GM21576 (cell line): ENCODE results near the gene PPP1R1A.

Experiments
- ATAC-seq: cut with Tn5 transposase; IDR thresholded peaks from one replicate; pipeline ENCODE4 v1.9.1; 2021; ENCODE audit warnings: mild to moderate bottlenecking, moderate library complexity; ENCODE audit not compliant: unreplicated experiment

PPP1R1A gene

DNA sequence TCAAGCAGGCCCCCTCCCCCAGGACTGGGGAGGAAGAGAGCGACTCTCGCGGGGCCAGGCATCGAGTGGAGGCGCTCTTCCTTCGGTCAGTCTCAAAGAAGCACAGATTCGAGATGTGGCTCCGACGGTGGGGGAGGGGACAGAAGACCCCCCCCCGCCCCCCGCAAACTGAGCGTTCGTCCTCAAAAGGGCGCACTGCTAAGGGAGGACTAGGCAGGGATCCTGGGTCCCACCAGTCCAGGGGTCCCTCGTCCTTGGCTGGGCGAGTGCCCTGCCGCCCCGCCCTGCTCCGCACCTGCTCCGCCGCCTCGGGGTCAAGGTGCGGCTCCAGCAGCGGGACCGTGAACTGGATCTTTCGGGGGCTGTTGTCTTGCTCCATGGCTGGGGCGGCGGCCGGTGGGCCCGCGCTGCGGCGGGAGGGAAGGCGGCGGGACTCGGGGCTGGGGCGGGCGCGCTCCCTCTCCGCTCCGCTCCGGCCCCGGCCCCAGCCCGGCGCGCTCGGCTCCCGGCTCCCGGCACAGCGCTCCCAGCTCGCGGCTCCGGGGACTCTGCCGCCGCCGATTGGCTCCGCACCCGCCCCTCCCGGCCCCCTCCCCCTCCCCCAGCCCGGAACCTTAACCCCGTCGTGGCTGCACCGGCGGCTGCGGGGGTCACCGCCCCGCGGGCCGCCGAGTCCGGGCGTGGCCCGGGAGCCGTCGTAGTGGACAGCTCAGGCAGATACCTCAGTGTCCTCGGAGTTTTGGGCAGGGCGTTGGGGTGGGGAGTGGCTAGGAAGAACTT is at the start of gene PPP1R1A:
Gene PPP1R1A (minus strand): TSS at position 550 of the 780 bp plus-strand sequence. CDS start 171 bp downstream, at position 379.
- ATAC-seq = no peak

DNA sequence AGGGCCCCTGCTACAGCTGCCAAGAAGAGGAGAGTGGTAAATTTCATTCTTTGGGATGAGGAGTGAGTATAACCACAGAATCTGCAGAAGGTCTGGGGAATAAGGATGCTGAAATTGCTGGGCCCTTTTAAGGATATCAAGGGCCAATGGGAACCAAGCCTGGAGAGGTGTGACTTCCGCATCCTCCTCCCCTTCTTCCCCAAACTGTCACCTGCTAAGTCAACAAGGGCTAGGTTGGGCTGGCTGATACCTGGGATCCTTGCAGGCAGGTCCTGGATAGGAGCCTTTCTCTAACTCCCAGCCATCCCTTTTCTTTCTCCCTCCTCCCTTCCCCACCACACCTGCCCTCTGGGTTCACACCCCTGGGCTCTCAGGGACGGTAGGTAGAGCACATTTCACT is 46.3 kb upstream of the PPP1R1A start, which contains the start of gene LACRT:
Gene LACRT (minus strand): TSS at position 101 of the 400 bp plus-strand sequence. CDS start 54 bp downstream, at position 47.
- no peak for ATAC-seq

DNA sequence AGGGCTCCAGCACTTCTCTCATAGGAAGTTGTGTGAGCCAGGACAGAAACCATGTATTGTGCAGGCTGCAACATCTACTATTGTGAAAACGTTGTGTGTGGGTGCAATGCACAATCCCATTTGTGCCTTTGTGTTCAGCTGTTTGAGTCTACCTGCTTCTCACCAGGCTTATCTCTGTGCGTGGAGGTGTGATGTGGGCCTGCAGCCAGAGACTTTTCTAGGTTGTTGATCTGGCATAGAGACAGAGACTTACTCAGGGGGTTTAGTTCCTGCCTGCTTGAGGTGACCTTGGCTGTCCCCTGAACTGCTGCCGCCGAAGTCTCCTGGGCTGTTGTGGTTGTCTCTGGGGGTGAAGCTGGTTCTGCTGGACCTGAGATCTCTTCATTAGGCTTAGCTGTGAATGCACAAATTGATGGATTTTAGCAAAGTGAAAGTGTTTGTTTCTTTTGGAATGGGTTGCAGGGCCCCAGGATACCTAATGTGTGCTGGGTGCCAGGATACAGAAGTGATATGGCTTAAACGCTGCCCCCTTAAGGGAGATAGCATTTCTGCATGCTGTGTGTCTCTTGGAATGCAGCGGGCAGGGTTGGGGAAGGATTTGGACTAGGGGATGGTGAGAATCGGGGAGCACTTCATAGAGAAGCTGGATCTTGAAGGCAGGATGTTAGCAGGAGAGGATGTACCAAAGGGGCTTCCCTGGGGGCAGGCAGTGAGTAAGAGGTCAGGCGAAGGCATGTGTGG is 43.7 kb upstream of the PPP1R1A start:
- ATAC-seq = no peak

DNA sequence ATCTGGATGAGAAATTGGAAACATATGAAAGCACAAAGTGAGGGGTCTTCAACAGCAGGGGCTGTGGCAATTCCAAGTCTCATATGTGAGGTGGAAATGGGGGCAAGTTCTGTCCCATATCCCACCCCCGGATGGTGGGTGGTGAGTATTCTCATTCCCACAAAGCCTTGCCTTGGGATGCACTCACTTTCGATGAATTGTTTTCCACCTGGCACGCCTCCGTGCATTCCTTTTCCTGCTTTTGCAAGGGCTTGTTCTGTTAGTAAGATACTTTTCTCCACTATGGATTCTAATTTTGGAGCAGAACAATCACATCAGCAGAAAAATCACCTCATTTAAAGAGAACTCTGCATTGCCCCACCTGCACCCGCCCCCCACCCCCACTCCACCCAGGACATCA is 43.1 kb upstream of the PPP1R1A start:
- ATAC-seq = no peak

DNA sequence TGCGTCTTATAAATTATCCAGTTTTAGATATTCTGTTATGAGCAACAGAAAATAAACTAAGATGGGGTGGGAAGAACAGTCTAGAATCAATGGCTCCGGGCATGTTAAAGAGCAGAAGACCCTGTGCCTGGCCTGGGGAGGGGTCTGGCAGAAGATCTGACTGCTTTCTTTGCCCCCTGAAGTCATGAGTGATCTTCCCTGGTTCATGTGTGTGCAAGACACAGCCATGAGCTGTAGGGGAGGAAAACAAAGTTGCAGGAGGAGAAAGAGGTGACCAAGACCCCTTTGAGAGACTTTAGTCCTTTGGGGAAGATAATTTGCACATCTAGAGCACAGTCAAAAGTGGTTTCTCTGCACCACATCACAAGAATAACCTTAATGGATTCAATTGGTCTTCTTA is 41.5 kb upstream of the PPP1R1A start:
- no peak for ATAC-seq

DNA sequence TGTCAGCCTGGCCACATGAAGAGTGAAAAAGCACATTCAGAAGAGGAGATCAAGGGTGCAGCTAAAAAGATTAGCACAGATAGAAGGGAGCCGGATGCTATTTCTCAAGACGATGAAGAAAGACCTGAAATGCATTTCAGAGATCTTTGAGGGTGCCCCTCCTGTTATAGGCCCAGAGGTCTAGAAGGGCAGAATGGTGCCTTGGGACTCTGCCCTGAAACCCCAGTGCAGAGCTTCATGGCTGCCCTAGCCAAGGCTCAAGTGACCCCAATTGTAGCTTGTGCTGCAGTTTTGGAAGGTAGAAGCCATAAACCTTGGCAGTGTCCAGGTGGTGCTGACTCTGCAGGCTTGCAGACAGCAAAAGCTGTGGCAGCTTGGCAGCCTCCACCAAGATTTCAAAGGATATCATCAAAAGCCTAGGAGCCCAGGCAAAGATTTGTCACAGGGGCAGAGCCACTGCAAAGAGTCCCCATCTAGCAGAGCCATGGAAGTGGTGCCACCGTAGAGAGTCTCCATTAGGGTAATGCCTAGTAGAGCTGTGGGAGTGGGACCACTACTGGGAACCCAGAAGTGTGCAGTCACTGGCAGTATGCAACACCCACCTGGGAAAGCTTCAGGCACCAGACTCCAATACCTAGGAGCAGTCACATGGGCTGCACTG is 39.9 kb upstream of the PPP1R1A start:
- no peak for ATAC-seq

GRCh38 chr12:54627304-54627703 is 38.8 kb upstream of the PPP1R1A start:
- ATAC-seq = no peak

DNA sequence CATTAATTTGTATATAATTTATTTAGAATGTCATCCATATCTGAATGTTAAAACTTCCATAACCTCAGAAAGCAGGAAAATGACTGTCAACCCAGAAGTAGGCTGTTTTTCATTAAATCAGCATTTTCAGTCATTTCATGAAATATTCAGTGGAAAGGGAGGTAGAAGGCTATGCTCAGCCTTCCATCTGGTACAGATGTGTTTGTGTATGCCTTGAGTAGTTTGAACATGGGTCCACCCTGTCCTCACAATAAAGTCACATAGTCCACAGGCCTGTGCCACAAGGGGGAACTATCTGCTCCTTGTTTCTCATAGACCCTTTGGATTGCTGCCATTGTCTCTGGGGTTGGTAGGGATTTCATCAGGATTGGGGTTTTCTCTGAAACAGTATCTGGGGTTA is 37.1 kb upstream of the PPP1R1A start:
- no peak for ATAC-seq

DNA sequence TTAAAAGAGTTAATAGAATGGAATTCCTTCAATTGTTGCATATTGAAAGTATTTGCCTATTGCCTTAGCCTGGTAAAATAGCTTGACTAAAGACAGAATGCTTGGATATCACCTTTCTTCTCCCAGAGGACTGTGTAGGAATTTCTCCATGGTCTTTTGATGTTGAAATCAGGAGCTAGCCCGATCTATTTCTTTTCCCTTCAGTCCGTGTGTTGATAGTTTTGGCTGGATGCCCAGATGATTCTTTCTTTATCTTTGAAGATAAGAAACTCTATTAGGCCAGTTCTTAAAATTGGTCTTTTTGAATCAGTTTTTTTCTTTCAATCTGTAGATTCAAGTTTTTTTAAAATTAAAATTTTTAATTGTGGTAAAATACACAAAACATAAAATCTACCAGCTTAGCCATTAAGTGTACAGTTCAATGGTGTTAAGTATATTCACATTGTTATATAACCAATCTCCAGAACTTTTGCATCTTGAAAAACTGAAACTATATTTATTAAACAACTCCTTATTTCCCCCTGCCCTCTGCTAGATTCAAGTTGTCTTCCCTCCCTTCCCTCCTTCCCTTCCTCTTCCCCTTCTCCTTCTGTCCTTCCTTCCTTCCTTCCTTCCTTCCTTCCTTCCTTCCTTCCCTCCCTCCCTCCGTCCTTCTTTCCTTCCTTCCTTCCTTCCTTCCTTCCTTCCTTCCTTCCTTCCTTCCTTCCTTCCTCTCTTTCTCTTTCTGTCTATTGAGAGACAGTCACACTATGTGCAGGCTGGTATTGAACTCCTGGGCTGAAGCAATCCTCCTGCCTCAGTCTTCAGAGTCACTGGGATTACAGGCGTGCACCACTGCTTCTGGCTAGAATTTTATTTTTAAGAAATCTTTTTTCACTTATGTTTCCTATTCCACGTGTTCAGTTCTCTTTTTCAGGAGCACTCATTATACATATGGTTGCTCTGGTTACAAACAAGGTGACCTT is 36.1 kb upstream of the PPP1R1A start:
- no peak for ATAC-seq

GRCh38 chr12:54622463-54623183 is 34.2 kb upstream of the PPP1R1A start:
- no peak for ATAC-seq

DNA sequence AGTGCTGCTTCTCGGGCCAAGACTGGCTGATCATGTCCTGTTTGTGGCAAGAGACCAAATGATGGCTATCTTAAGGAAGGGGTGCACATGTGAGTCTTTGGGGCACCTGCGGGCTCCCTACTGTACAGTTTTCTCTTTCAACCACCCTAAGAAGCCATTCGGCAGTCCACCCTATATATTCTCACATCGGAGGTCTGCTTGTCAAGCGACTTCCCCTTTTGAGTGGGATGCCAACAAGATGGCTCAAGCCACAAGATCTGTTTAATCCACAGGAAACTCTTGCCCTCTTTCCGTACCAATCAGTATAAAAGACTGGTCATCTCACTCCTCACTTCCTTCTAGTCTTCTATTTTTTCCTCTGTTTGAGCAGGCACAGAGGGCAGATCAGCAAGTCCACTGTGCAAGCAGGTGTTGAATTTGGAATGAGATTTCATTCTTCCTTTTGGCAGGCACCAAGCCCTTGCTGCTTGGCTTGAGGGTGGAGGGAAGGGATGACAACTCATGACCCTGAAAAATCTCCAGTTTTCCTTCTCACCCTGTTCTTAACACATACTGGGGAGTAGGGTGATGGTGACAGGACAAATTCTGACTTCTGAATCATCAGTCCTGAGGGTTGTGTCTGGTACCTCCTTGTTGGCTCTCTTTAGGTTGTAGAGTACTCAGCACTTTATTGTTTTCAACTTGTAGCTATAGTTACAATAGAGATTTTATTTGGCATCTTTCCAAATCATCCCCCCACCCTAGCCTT is 28.6 kb upstream of the PPP1R1A start:
- no peak for ATAC-seq

GRCh38 chr12:54612225-54612750 is 23.8 kb upstream of the PPP1R1A start:
- ATAC-seq = no peak

GRCh38 chr12:54611715-54612149 is 23.3 kb upstream of the PPP1R1A start:
- no peak for ATAC-seq

- no peak for ATAC-seq
Measured at GRCh38 chr12:54608769-54609168, 20.3 kb upstream of the PPP1R1A start.

- ATAC-seq = no peak
Measured at GRCh38 chr12:54608156-54608555, 19.7 kb upstream of the PPP1R1A start.

DNA sequence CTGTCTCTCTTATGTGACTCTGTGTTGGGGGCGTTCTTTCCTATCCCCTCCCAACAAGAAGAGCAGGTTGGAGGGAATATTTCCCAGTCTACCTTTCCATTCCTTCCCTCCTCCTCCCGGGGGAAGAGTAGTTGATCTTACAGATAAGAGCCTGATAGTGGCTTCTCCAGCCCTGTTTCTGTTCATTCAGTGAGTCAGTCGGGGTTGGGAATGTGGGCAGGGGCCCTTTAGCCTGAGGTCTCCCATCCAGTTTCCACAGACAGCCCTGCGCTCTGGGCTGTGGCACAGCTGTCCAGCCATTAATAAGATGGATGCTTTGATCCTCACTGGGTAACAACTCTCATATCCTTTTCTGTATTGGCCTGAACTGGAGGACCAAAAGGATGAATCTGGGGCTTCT is 18.1 kb upstream of the PPP1R1A start:
- ATAC-seq = no peak

DNA sequence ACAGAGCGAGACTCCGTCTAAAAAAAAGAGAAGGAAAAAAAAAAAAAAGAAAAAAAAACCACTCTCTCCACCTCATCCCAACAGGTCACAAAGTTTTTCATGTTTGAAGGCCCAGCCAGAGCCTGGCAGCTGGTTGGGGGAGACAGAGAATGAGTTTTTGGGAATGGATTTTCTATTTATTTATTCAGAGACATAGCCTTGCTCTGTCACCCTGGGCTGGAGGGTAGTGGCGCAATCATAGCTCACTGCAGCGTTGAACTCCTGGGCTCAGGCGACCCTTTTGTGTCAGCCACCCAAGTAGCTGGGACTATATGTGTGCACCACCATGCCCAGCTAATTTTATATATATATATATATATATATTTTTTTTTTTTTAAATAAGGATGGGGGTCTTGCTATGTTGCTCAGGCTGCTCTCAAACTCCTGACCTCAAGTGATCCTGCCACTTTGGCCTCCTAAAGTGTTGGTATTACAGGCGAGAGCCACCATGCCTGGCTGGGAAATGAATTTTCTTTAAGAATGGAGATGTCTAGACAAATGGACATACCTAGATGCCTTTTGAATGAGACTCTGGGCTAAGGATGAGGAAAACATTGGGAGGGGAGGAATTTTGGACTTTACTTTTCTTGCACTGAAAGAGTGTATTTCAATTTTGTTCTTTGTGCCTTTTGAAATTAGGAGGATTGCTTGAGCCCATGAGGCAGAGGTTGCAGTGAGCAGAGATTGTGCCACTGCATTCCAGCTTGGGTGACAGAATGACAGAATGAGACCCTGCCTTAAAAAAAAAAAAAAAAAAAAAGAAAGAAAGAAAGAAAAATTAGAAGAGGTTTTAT is 16.9 kb upstream of the PPP1R1A start:
- no peak for ATAC-seq

- no peak for ATAC-seq
Measured at GRCh38 chr12:54604436-54604835, 16.0 kb upstream of the PPP1R1A start.
